ENCODE measurements around the gene PPP2R2B.
"Not testable (repeated sequence)": the region's sequence is repeated elsewhere in the genome, so short reads cannot be mapped to it uniquely, and the experiment has no call there.

The PPP2R2B gene

GRCh38 chr5:146589028-146589345 lies 289.6 kb downstream of the PPP2R2B start:
- DNase-seq, result no peak

- DNase-seq, result no peak
Measured at GRCh38 chr5:146588331-146589027, 290.1 kb downstream of the PPP2R2B start.

GRCh38 chr5:146586752-146587151 lies 291.8 kb downstream of the PPP2R2B start:
- DNase-seq, result no peak

- no peak for DNase-seq
Measured at GRCh38 chr5:146584750-146585149, 293.8 kb downstream of the PPP2R2B start.

- no peak for DNase-seq
Measured at GRCh38 chr5:146582051-146582596, 296.4 kb downstream of the PPP2R2B start.

- DNase-seq, result no peak
Measured at GRCh38 chr5:146580237-146580636, 298.3 kb downstream of the PPP2R2B start.

GRCh38 chr5:146574713-146575112 lies 303.8 kb downstream of the PPP2R2B start:
- no peak for DNase-seq

- no peak for DNase-seq
Measured at GRCh38 chr5:146568161-146568560, 310.4 kb downstream of the PPP2R2B start.

- peak; percentile 71 for DNase-seq
Measured at GRCh38 chr5:146565764-146566367, 312.7 kb downstream of the PPP2R2B start.

- DNase-seq, result no peak
Measured at GRCh38 chr5:146564007-146564762, 314.4 kb downstream of the PPP2R2B start.

GRCh38 chr5:146562461-146562860 lies 316.1 kb downstream of the PPP2R2B start:
- DNase-seq, result no peak

GRCh38 chr5:146561711-146562110 lies 316.8 kb downstream of the PPP2R2B start:
- no peak for DNase-seq

- DNase-seq, result peak; percentile 70
Measured at GRCh38 chr5:146560205-146560812, 318.2 kb downstream of the PPP2R2B start.

- not testable (repeated sequence) for DNase-seq
Measured at GRCh38 chr5:146556884-146557283, 321.7 kb downstream of the PPP2R2B start.

- no peak for DNase-seq
Measured at GRCh38 chr5:146553446-146553845, 325.1 kb downstream of the PPP2R2B start.

- DNase-seq, result no peak
Measured at GRCh38 chr5:146549615-146550014, 328.9 kb downstream of the PPP2R2B start.

GRCh38 chr5:146548781-146549449 lies 329.6 kb downstream of the PPP2R2B start:
- DNase-seq, result no peak

- DNase-seq, result no peak
Measured at GRCh38 chr5:146544232-146544631, 334.3 kb downstream of the PPP2R2B start.

GRCh38 chr5:146541958-146542849 lies 336.4 kb downstream of the PPP2R2B start:
- DNase-seq, result peak; percentile 55

- no peak for DNase-seq
Measured at GRCh38 chr5:146540414-146540813, 338.1 kb downstream of the PPP2R2B start.

GRCh38 chr5:146539973-146540372 lies 338.6 kb downstream of the PPP2R2B start:
- no peak for DNase-seq

- DNase-seq, result no peak
Measured at GRCh38 chr5:146538432-146538831, 340.1 kb downstream of the PPP2R2B start.

Measured in kidney glomerular epithelial cell (primary cell).